Right atrium auricular region (tissue), 2 donors: Measurements from ENCODE around the gene PHKA2. TPM values are rescaled to one million over a fixed set of nuclear protein-coding genes. Genes with fewer than 3 reads are reported as not detected.
A peak's percentile ranks its signal among the peaks of the same experiment; 100 is the strongest.

Experiments
- DNase-seq: peaks from one replicate; pipeline ENCODE4 v3.0.0-alpha.2; 2019; ENCODE audit warnings: low spot score
- H3K27ac ChIP-seq, 2 donors: fragments of 200-600 bp; sonication (generic); 1 replicate in 1 of 2; 2 replicates in 1 of 2; pipeline ENCODE4 v1.5.1; 2016 to 2019
- H3K27me3 ChIP-seq, 2 donors: fragments of 200-600 bp; sonication (generic); one replicate each; pipeline versions ENCODE4 v1.5.1 to v1.6.0; 2017 to 2019
- H3K36me3 ChIP-seq: fragments of 200-600 bp; sonication (generic); one replicate; pipeline ENCODE4 v1.5.1; 2016
- H3K4me1 ChIP-seq, 2 donors: fragments of 200-600 bp; sonication (generic); one replicate each; pipeline versions ENCODE4 v1.5.1 to v1.6.0; 2017 to 2019
- H3K4me3 ChIP-seq, 2 donors: fragments of 200-600 bp; sonication (generic); 1 replicate in 1 of 2; 2 replicates in 1 of 2; pipeline ENCODE4 v1.5.1; 2017 to 2019; ENCODE audit warnings: mild to moderate bottlenecking in 1 of 2, moderate library complexity in 1 of 2
- H3K9me3 ChIP-seq, 2 donors: fragments of 200-600 bp; sonication (generic); one replicate each; pipeline ENCODE4 v1.5.1; 2019
- total RNA-seq, 2 donors: library from RNA; depleted of rRNA; stranded (reverse); fragments of >200 nt; gene quantifications; one replicate each; pipeline ENCODE4 v1.1.0, GENCODE V29; 2016
- TF ChIP-seq, protein P1 (sequence below), 2 donors: fragments of 200-600 bp; sonication (generic); IDR thresholded peaks; one replicate each; pipeline ENCODE4 v1.5.1; 2019; ENCODE audit warnings: antibody characterized with exemption in 2 of 2

PHKA2 gene
- total RNA-seq, 2 donors from 2014 or later: 13.5 to 28.7 TPM

DNA sequence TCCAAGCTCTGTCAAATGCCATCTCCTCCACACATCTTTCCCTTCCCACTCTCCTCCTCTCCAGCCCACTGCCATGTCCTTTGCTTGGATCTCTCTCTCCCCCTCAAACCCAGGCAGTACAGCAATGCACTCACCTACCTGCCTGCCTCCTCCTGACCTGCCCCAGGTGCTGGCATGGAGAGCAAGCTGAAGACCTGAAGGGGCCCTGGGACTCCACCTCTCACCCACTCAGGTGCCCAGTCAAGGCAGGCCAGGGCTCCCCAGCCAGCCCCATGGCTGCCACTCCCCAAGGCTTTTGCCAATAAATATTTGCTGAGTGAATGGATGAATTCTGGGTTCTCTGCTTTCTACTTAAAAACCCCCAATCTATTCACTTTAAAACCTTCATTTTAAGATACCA, 12.6 kb upstream of the PHKA2 start:
- Histone ChIP-seq H3K4me1 (no peaks in the 10 kb centered on the region), H3K9me3 (no peaks in the 10 kb centered on the region), H3K36me3 (no peaks in the 10 kb centered on the region), H3K4me3 (no peak overlapping the region), H3K27me3 (no peaks in the 10 kb centered on the region), H3K27ac (no peak overlapping the region)
- DNase-seq: no peak
- TF ChIP-seq, protein P1, sequence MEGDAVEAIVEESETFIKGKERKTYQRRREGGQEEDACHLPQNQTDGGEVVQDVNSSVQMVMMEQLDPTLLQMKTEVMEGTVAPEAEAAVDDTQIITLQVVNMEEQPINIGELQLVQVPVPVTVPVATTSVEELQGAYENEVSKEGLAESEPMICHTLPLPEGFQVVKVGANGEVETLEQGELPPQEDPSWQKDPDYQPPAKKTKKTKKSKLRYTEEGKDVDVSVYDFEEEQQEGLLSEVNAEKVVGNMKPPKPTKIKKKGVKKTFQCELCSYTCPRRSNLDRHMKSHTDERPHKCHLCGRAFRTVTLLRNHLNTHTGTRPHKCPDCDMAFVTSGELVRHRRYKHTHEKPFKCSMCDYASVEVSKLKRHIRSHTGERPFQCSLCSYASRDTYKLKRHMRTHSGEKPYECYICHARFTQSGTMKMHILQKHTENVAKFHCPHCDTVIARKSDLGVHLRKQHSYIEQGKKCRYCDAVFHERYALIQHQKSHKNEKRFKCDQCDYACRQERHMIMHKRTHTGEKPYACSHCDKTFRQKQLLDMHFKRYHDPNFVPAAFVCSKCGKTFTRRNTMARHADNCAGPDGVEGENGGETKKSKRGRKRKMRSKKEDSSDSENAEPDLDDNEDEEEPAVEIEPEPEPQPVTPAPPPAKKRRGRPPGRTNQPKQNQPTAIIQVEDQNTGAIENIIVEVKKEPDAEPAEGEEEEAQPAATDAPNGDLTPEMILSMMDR (IDR thresholded peaks at IDR 0.05): no peak

DNA sequence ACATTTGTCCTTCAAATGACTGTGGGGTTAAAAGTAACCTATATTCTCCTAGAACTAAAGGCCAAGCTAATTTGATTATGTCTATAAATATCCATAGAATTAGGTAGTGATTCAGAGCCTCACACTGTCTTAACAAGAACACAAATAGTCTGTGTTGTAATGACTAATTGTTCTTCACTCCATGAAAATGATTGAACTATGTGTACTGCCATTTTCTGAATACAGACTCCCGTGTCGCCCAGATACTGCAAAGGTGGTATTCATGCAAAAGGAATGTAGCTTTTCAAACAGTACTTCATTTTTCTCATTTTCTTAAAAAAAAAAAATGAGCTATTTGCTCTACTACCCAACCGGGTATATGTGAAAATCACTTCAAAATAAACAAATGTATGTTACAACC, 11.3 kb upstream of the PHKA2 start:
- TF ChIP-seq, protein P1 (IDR thresholded peaks at IDR 0.05): no peak
- H3K9me3 ChIP-seq: no peaks in the 10 kb centered on the region
- H3K4me3 ChIP-seq: no peak overlapping the region
- no peaks in the 10 kb centered on the region for H3K4me1 ChIP-seq
- no peaks in the 10 kb centered on the region for H3K36me3 ChIP-seq
- no peak overlapping the region for H3K27ac ChIP-seq
- no peak for DNase-seq
- H3K27me3 ChIP-seq: no peaks in the 10 kb centered on the region

DNA sequence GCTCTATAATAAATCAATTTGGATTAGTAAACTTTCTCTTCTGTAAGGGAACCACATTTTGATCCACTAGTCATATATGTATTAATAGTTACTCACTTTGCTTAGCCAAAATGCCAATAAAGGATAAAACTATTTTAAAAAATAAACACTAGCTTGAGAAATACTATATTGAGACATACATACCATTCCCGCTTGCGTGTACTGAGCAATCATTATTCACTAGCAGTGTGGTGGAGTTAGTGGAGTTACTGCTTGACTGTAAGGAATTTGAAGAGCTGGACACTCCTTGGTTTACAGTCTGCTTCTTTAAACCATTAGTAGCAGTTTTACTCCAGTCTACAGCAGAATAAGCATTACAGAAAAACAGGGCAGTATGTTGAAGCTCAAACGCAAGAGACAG, 10.8 kb upstream of the PHKA2 start:
- Histone ChIP-seq H3K4me1 (no peaks in the 10 kb centered on the region), H3K27ac (no peak overlapping the region), H3K4me3 (no peak overlapping the region), H3K36me3 (no peaks in the 10 kb centered on the region), H3K9me3 (no peaks in the 10 kb centered on the region), H3K27me3 (no peaks in the 10 kb centered on the region)
- TF ChIP-seq, protein P1 (IDR thresholded peaks at IDR 0.05): no peak
- DNase-seq: no peak

DNA sequence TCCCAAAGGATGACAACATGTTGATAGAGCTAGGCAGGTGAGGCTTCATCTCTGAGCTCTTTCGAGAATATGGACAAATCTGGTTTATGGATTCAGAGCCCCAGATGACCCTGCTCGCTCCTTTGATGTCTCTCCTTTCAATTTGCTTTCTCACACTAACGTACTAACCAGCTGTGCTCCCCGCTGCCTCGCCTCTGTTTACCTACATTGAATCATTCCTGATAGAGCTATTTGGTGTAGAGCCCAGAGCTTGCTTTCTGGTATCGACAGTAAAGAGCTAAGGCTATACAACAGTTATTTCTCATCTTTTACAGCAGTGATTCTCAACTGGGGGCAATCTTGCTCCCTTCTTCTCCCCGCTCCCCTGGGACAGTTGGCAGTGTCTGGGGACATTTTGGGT, 8.9 kb upstream of the PHKA2 start:
- TF ChIP-seq, protein P1 (IDR thresholded peaks at IDR 0.05): no peak
- Histone ChIP-seq H3K36me3 (no peaks in the 10 kb centered on the region), H3K9me3 (no peaks in the 10 kb centered on the region), H3K4me3 (no peak overlapping the region), H3K27ac (no peak overlapping the region), H3K4me1 (no peaks in the 10 kb centered on the region), H3K27me3 (no peaks in the 10 kb centered on the region)
- DNase-seq: no peak

DNA sequence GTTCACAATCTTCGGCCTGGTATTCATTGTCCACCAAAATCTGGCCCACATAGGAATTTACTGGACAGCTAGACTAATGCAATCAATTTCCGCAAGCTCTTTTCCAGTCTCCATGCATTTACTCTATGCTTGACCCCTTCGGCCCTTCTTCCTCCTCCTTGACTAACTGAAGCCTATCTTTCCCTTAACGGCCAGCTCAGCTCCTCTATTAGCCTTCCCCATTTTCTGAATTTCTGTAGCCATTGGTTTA, 1.2 kb upstream of the PHKA2 start:
- no peaks in the 10 kb centered on the region for H3K27me3 ChIP-seq
- H3K27ac ChIP-seq: peak overlapping the region; percentile 87 to 89
- H3K4me1 ChIP-seq: peaks cover 0 to 10% of the 10 kb centered on the region in 2 donors
- DNase-seq: no peak
- peak overlapping the region; percentile 55 to 69 for H3K4me3 ChIP-seq
- TF ChIP-seq, protein P1 (IDR thresholded peaks at IDR 0.05): no peak
- no peaks in the 10 kb centered on the region for H3K36me3 ChIP-seq
- no peaks in the 10 kb centered on the region for H3K9me3 ChIP-seq

DNA sequence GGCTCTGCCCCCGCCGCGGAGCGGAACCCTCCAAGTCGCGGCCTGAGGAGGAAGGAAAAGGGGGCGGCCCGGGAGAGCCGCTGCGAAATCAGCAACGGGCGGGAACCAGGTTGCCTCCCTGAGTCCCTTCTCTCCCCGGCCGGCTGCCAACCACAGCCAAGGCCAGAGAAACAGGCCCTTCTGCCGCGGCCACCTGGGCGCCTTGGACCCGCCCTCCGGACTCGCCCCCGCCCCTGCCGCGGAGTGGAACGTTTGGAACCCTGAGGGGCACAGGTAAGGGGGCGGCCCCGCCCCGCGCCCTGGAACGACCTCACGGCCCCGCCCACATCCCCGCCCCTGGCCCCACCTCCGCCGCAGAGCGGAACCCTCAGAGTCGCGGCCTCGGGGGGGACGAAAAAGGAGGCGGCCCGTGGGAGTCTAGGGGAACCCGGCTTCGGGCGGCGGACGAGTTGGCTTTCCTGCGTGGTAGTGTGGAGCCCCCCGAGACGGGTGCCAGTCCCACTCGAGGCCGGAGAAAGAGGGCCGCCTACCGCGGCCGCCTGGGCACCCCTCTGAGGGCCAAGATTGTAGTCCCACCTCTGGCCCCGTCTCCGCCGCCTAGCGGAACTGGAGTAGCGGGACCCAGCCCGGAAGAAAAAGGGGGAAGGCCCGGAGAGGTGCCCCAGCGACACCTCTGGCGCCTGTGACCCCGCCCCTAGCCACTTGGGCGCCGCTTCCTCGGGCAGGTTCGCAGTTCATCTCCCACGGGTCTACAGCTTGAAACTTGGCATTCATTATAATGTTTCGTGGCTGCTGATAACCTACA, 669 bp upstream of the PHKA2 start:
- TF ChIP-seq, protein P1 (IDR thresholded peaks at IDR 0.05): peak; percentile 24 to 58
- Histone ChIP-seq H3K4me1 (peaks cover 0 to 10% of the 10 kb centered on the region in 2 donors), H3K4me3 (peak overlapping the region; percentile 55 to 69), H3K27me3 (no peaks in the 10 kb centered on the region), H3K36me3 (no peaks in the 10 kb centered on the region), H3K9me3 (no peaks in the 10 kb centered on the region), H3K27ac (peak overlapping the region; percentile 87 to 89)
- peak; percentile 73 for DNase-seq
